Loucy (cell line): ENCODE results near the gene LARGE2.

Experiments used
- H2AFZ ChIP-seq: fragments of 200-600 bp; sonication (generic); 2 replicates; pipeline ENCODE4 v1.6.0; 2016; ENCODE audit warnings: antibody characterized with exemption, mild to moderate bottlenecking, low read length, moderate library complexity
- H3F3A ChIP-seq: fragments of 200-600 bp; 2 replicates; pipeline ENCODE4 v1.6.0; 2016; ENCODE audit warnings: antibody characterized with exemption, low read depth, mild to moderate bottlenecking
- H3K27me3 ChIP-seq: fragments of 200-600 bp; sonication (generic); 2 replicates; pipeline ENCODE4 v1.6.1; 2014; ENCODE audit warnings: low read length, mild to moderate bottlenecking; ENCODE audit not compliant: insufficient read depth, poor library complexity, severe bottlenecking
- H3K36me3 ChIP-seq: fragments of 200-600 bp; sonication (generic); 2 replicates; pipeline ENCODE4 v1.6.1; 2016; ENCODE audit warnings: low read length; ENCODE audit not compliant: insufficient read depth
- H3K4me1 ChIP-seq: fragments of 200-600 bp; sonication (generic); 2 replicates; pipeline ENCODE4 v1.5.1; 2014; ENCODE audit warnings: low read length, mild to moderate bottlenecking; ENCODE audit not compliant: insufficient read depth, poor library complexity, severe bottlenecking
- H3K4me2 ChIP-seq: fragments of 200-600 bp; sonication (generic); 2 replicates; pipeline ENCODE4 v1.6.0; 2014; ENCODE audit warnings: antibody characterized with exemption, low read length, low read depth, mild to moderate bottlenecking; ENCODE audit not compliant: poor library complexity, severe bottlenecking
- H3K4me3 ChIP-seq: fragments of 200-600 bp; sonication (generic); 2 replicates; pipeline ENCODE4 v1.5.1; 2014; ENCODE audit warnings: low read length, mild to moderate bottlenecking, mixed read lengths; ENCODE audit not compliant: poor library complexity, severe bottlenecking
- H3K79me2 ChIP-seq: fragments of 200-600 bp; sonication (generic); 2 replicates; pipeline ENCODE4 v1.6.1; 2014; ENCODE audit warnings: low read length; ENCODE audit not compliant: insufficient read depth
- H3K9ac ChIP-seq: fragments of 200-600 bp; sonication (generic); 2 replicates; pipeline ENCODE4 v1.6.0; 2014; ENCODE audit warnings: mild to moderate bottlenecking, low read depth, low read length, moderate library complexity; ENCODE audit not compliant: poor library complexity, severe bottlenecking
- H3K9me2 ChIP-seq: fragments of 200-600 bp; sonication (generic); replicated peaks from 2 replicates; pipeline ENCODE4 v1.6.1; 2016; ENCODE audit warnings: low read depth, low read length, mixed read lengths
- H3K9me3 ChIP-seq: fragments of 200-600 bp; sonication (generic); 2 replicates; pipeline ENCODE4 v1.6.1; 2014; ENCODE audit warnings: mild to moderate bottlenecking, antibody characterized with exemption, low read length, low read depth; ENCODE audit not compliant: insufficient read depth
- H4K20me1 ChIP-seq: fragments of 200-600 bp; sonication (generic); 2 replicates; pipeline ENCODE4 v1.6.0; 2014; ENCODE audit warnings: antibody characterized with exemption, low read length, mild to moderate bottlenecking; ENCODE audit not compliant: insufficient read depth, poor library complexity, severe bottlenecking
- CTCF ChIP-seq: fragments of 200-600 bp; sonication (generic); conservative IDR thresholded peaks from 2 replicates; pipeline ENCODE4 v1.5.1; 2014; ENCODE audit warnings: mild to moderate bottlenecking, antibody characterized with exemption, low read length
- EZH2phosphoT487 ChIP-seq: fragments of 200-600 bp; IDR thresholded peaks from 2 replicates; pipeline ENCODE4 v1.6.1; 2018; ENCODE audit warnings: antibody characterized with exemption, mild to moderate bottlenecking, moderate library complexity, borderline replicate concordance

Gene LARGE2

GRCh38 chr11:45967506-45967905 lies 45.0 kb downstream of the LARGE2 start:
- H3K4me1 ChIP-seq, result no peaks in the 10 kb centered on the region
- H3K9me3 ChIP-seq, result no peaks in the 10 kb centered on the region
- TF ChIP-seq EZH2phosphoT487 (no peak), CTCF (no peak)
- H3K4me2 ChIP-seq, result no peak overlapping the region
- H3F3A ChIP-seq, result no peaks in the 10 kb centered on the region
- H3K9ac ChIP-seq, result no peak overlapping the region
- H3K9me2 ChIP-seq, result no peaks in the 10 kb centered on the region
- H3K79me2 ChIP-seq, result no peaks in the 10 kb centered on the region
- H2AFZ ChIP-seq, result no peak overlapping the region
- peaks cover 74% of the 10 kb centered on the region; the same call in 1 of the 2 replicates for H3K36me3 ChIP-seq
- H3K27me3 ChIP-seq, result no peaks in the 10 kb centered on the region
- no peak overlapping the region for H3K4me3 ChIP-seq
- H4K20me1 ChIP-seq, result no peaks in the 10 kb centered on the region

- Histone ChIP-seq H3K4me3 (no peak overlapping the region), H3F3A (no peaks in the 10 kb centered on the region), H3K9me3 (no peaks in the 10 kb centered on the region), H3K36me3 (peaks cover 83% of the 10 kb centered on the region; the same call in 1 of the 2 replicates), H2AFZ (no peak overlapping the region), H3K27me3 (no peaks in the 10 kb centered on the region), H3K9me2 (no peaks in the 10 kb centered on the region), H3K79me2 (no peaks in the 10 kb centered on the region), H3K9ac (no peak overlapping the region), H4K20me1 (no peaks in the 10 kb centered on the region), H3K4me1 (no peaks in the 10 kb centered on the region), H3K4me2 (no peak overlapping the region)
- TF ChIP-seq EZH2phosphoT487, result no peak
These were observed 46.4 kb downstream of the LARGE2 start for GRCh38 chr11:45968901-45969300.

GRCh38 chr11:45973601-45974000 lies 51.1 kb downstream of the LARGE2 start:
- Histone ChIP-seq H3K79me2 (no peaks in the 10 kb centered on the region), H3K9me2 (no peaks in the 10 kb centered on the region), H3K27me3 (no peaks in the 10 kb centered on the region), H3K9me3 (no peaks in the 10 kb centered on the region), H4K20me1 (no peaks in the 10 kb centered on the region), H3K4me3 (no peak overlapping the region), H3K4me1 (no peaks in the 10 kb centered on the region), H3K9ac (no peak overlapping the region), H3K36me3 (peaks cover 74% of the 10 kb centered on the region), H3F3A (no peaks in the 10 kb centered on the region), H3K4me2 (no peak overlapping the region), H2AFZ (no peak overlapping the region)
- TF ChIP-seq EZH2phosphoT487, result no peak
- TF ChIP-seq CTCF, result no peak

GRCh38 chr11:45974806-45975205 lies 52.4 kb downstream of the LARGE2 start:
- Histone ChIP-seq H3K36me3 (peaks cover 72% of the 10 kb centered on the region), H4K20me1 (no peaks in the 10 kb centered on the region), H3K9me2 (no peaks in the 10 kb centered on the region)

More at GRCh38 chr11:45974806-45975205, 52.4 kb downstream of the LARGE2 start:
- Histone ChIP-seq H3F3A (no peaks in the 10 kb centered on the region), H3K4me3 (no peak overlapping the region), H2AFZ (no peak overlapping the region), H3K9ac (no peak overlapping the region), H3K4me2 (no peak overlapping the region), H3K79me2 (no peaks in the 10 kb centered on the region), H3K9me3 (no peaks in the 10 kb centered on the region), H3K4me1 (no peaks in the 10 kb centered on the region), H3K27me3 (no peaks in the 10 kb centered on the region)
- no peak for TF ChIP-seq EZH2phosphoT487
- no peak for TF ChIP-seq CTCF
